SK-N-MC (cell line): ENCODE data around the gene UBE2J1.

Experiments used
- EZH2 ChIP-seq: fragments of 200-600 bp; sonication (generic); IDR thresholded peaks from one replicate; pipeline ENCODE4 v1.6.1; 2017; ENCODE audit warnings: antibody characterized with exemption
- FOXP2 ChIP-seq: optimal IDR thresholded peaks from 2 replicates; pipeline ENCODE3; 2011; ENCODE audit warnings: mild to moderate bottlenecking, moderate library complexity; ENCODE audit not compliant: insufficient read depth; ENCODE audit errors: extremely low read length, control extremely low read depth
- POLR2AphosphoS5 ChIP-seq: IDR thresholded peaks from 2 replicates; pipeline ENCODE4 v1.6.1; 2012; ENCODE audit warnings: mild to moderate bottlenecking, low read depth, low read length, borderline replicate concordance

- no peak for TF ChIP-seq POLR2AphosphoS5
- no peak for TF ChIP-seq EZH2
- TF ChIP-seq FOXP2, result no peak
Measured at GRCh38 chr6:89291256-89291819, 61.2 kb downstream of the UBE2J1 start.
